Vagina (tissue), 2 donors: Measurements from ENCODE around the gene CTU2. TPM values are rescaled to one million over a fixed set of nuclear protein-coding genes. Genes with fewer than 3 reads are reported as not detected.

Experiments
- DNase-seq, 2 donors: peaks; one replicate each; pipeline ENCODE4 v3.0.0-alpha.2; 2017; ENCODE audit errors: extremely low spot score in 2 of 2
- H3K27ac ChIP-seq: fragments of 200-600 bp; sonication (generic); one replicate; pipeline ENCODE4 v1.5.1; 2019
- H3K27me3 ChIP-seq: fragments of 200-600 bp; sonication (generic); one replicate; pipeline ENCODE4 v1.5.1; 2019
- H3K36me3 ChIP-seq, 2 donors: fragments of 200-600 bp; sonication (generic); one replicate each; pipeline ENCODE4 v1.5.1; 2017 to 2019
- H3K4me1 ChIP-seq: fragments of 200-600 bp; sonication (generic); one replicate; pipeline ENCODE4 v1.5.1; 2019
- H3K4me3 ChIP-seq, 2 donors: fragments of 200-600 bp; sonication (generic); 1 replicate in 1 of 2; 2 replicates in 1 of 2; pipeline ENCODE4 v1.5.1; 2016 to 2019
- H3K9me3 ChIP-seq: fragments of 200-600 bp; sonication (generic); one replicate; pipeline ENCODE4 v1.5.1; 2019
- CTCF ChIP-seq, 3 experiments: fragments of 450-650 bp in 2 of 3; fragments of 200-600 bp in 1 of 3; sonication (generic) in 1 of 3; IDR thresholded peaks; one replicate each; pipeline ENCODE4 v1.5.1; 2017 to 2019; ENCODE audit warnings: antibody characterized with exemption in 3 of 3, mild to moderate bottlenecking in 2 of 3, moderate library complexity in 2 of 3
- POLR2A ChIP-seq, 2 donors: fragments of 450-650 bp; IDR thresholded peaks; one replicate each; pipeline ENCODE4 v1.6.1; 2017; ENCODE audit warnings: antibody characterized with exemption in 2 of 2, mild to moderate bottlenecking in 2 of 2, moderate library complexity in 2 of 2
- POLR2AphosphoS5 ChIP-seq, 2 donors: sonication (generic); formaldehyde crosslinking; IDR thresholded peaks; one replicate each; pipeline ENCODE4 v1.9.0; 2017; ENCODE audit warnings: antibody characterized with exemption in 2 of 2, mild to moderate bottlenecking in 2 of 2, low read depth in 1 of 2; ENCODE audit not compliant: insufficient read depth in 1 of 2
- intact Hi-C: fragments of 100-400 bp; cut with DNase I; formaldehyde crosslinking; loops from one replicate; pipeline ENCODE4 v1.15.1; 2023
- total RNA-seq: library from RNA; depleted of rRNA; stranded (reverse); fragments of >200 nt; gene quantifications from one replicate; pipeline ENCODE4 v1.2.3, GENCODE V29; 2016

CTU2 gene
- total RNA-seq, 1 donor from 2014 or later = 7.9 TPM

- intact Hi-C loops = loop anchor here (10.0 kb wide), 1 partner anchor 60 kb away; no protein-coding TSS in a partner anchor
- Histone ChIP-seq H3K4me3 (no peak overlapping the region), H3K27ac (no peak overlapping the region), H3K4me1 (peaks cover 24% of the 10 kb centered on the region), H3K27me3 (no peaks in the 10 kb centered on the region), H3K36me3 (no peaks in the 10 kb centered on the region), H3K9me3 (no peaks in the 10 kb centered on the region)
- DNase-seq = no peak
- no peak for TF ChIP-seq POLR2A (IDR thresholded peaks at IDR 0.05)
- TF ChIP-seq POLR2AphosphoS5 (IDR thresholded peaks at IDR 0.05; ENCODE audit: insufficient read depth in 1 of 2, low read depth in 1 of 2) = no peak
- no peak for TF ChIP-seq CTCF (IDR thresholded peaks at IDR 0.05)
Measured at GRCh38 chr16:88684569-88685155, 21.6 kb upstream of the CTU2 start.

GRCh38 chr16:88685156-88686061 is 20.9 kb upstream of the CTU2 start:
- H3K4me3 ChIP-seq = peak overlapping the region; percentile 40 to 51
- DNase-seq = no peak
- no peaks in the 10 kb centered on the region for H3K27me3 ChIP-seq

GRCh38 chr16:88686062-88686438 is 20.3 kb upstream of the CTU2 start:
- peaks cover 24% of the 10 kb centered on the region for H3K4me1 ChIP-seq
- TF ChIP-seq CTCF (IDR thresholded peaks at IDR 0.05) (no peak), POLR2AphosphoS5 (IDR thresholded peaks at IDR 0.05; ENCODE audit: insufficient read depth in 1 of 2, low read depth in 1 of 2) (peak in 1 of 2 donors; percentile 19)
- intact Hi-C loops = loop anchor here (10.0 kb wide), 1 partner anchor 59 kb away; no protein-coding TSS in a partner anchor
- no peak for DNase-seq
- no peaks in the 10 kb centered on the region for H3K36me3 ChIP-seq
- H3K9me3 ChIP-seq = no peaks in the 10 kb centered on the region
- H3K27me3 ChIP-seq = no peaks in the 10 kb centered on the region
- H3K4me3 ChIP-seq = peak overlapping the region; percentile 40 to 51
- no peak overlapping the region for H3K27ac ChIP-seq

More at GRCh38 chr16:88685156-88686061, 20.9 kb upstream of the CTU2 start:
- Histone ChIP-seq H3K4me1 (peaks cover 24% of the 10 kb centered on the region), H3K9me3 (no peaks in the 10 kb centered on the region), H3K27ac (no peak overlapping the region), H3K36me3 (no peaks in the 10 kb centered on the region)
- peak in 1 of 3 experiments; percentile 23 for TF ChIP-seq CTCF (IDR thresholded peaks at IDR 0.05)
- TF ChIP-seq POLR2A (IDR thresholded peaks at IDR 0.05) = no peak
- no peak for TF ChIP-seq POLR2AphosphoS5 (IDR thresholded peaks at IDR 0.05; ENCODE audit: insufficient read depth in 1 of 2, low read depth in 1 of 2)
- intact Hi-C loops = loop anchor here (10.0 kb wide), 1 partner anchor 59 kb away; no protein-coding TSS in a partner anchor

- no peaks in the 10 kb centered on the region for H3K27me3 ChIP-seq
- intact Hi-C loops = loop anchor here (10.0 kb wide), 1 partner anchor 58 kb away; no protein-coding TSS in a partner anchor
- no peaks in the 10 kb centered on the region for H3K9me3 ChIP-seq
- TF ChIP-seq POLR2AphosphoS5 (IDR thresholded peaks at IDR 0.05; ENCODE audit: insufficient read depth in 1 of 2, low read depth in 1 of 2) (no peak), CTCF (IDR thresholded peaks at IDR 0.05) (no peak), POLR2A (IDR thresholded peaks at IDR 0.05) (no peak)
- H3K36me3 ChIP-seq = no peaks in the 10 kb centered on the region
- peaks cover 24% of the 10 kb centered on the region for H3K4me1 ChIP-seq
- DNase-seq = no peak
- H3K4me3 ChIP-seq = peak within 1 kb of the TSS; percentile 40 to 51
- H3K27ac ChIP-seq = no peak within 1 kb of the TSS
Measured at GRCh38 chr16:88686439-88687253, 19.7 kb upstream of the CTU2 start, which contains the start of gene SNAI3. Gene SNAI3 (minus strand): TSS chr16:88686507. CDS start chr16:88686406, 101 bp downstream.
